Measurements from ENCODE around the gene COL2A1.
"Not testable (repeated sequence)": the region's sequence is repeated elsewhere in the genome, so short reads cannot be mapped to it uniquely, and the experiment has no call there.

COL2A1 gene

DNA sequence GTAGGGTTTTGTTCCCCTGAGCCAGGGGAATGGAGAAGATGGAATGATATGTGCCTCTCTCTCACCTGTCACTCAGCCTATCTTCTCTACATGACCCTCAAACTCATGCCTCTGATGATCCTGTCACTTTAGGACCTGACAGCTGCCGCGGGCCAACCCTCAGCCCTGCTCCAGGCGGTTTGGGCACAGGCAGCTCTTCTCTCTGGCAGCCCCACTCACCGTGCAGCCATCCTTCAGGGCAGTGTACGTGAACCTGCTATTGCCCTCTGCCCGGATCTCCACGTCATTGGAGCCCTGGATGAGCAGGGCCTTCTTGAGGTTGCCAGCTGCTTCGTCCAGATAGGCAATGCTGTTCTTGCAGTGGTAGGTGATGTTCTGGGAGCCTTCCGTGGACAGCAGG lies 30.4 kb downstream of the COL2A1 start:
- Histone ChIP-seq H3K27ac (ENCODE audit: low read depth, low read length) (no peak overlapping the region), H3K27me3 (ENCODE audit: insufficient read depth, low read length) (peaks cover 8% of the 10 kb centered on the region; the same call in 1 of the 2 replicates), H3K36me3 (ENCODE audit: insufficient read depth, low read length) (no peaks in the 10 kb centered on the region), H3K4me1 (ENCODE audit: control insufficient read depth, insufficient read depth, low read length, unreplicated experiment) (no peaks in the 10 kb centered on the region), H3K79me2 (ENCODE audit: control insufficient read depth, insufficient read depth, low read length, unreplicated experiment) (no peaks in the 10 kb centered on the region), H3K4me3 (ENCODE audit: low read depth, low read length) (no peak overlapping the region), H2AFZ (ENCODE audit: low read length, unreplicated experiment) (no peak overlapping the region)

DNA sequence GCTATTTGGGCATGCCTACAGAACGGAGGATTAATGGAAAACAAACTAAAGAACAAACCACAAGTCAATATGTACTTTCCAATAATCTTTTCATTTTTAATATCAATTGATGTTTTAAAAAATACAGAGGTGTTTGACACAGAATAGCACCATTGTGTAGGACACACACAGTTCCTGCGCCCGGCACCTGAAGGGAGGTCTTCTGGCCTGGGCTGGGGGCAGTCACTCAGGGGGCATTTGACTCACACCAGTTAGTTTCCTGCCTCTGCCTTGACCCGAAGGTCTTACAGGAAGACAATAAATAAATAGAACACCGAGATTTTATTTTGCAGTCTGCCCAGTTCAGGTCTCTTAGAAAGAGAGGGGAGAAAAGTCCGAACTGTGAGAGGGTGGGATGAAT lies 31.4 kb downstream of the COL2A1 start:
- no peaks in the 10 kb centered on the region for H3K36me3 ChIP-seq (ENCODE audit: insufficient read depth, low read length)
- H3K27ac ChIP-seq (ENCODE audit: low read depth, low read length), result no peak overlapping the region
- no peak overlapping the region for H3K4me3 ChIP-seq (ENCODE audit: low read depth, low read length)
- no peak overlapping the region for H2AFZ ChIP-seq (ENCODE audit: low read length, unreplicated experiment)
- no peaks in the 10 kb centered on the region for H3K4me1 ChIP-seq (ENCODE audit: control insufficient read depth, insufficient read depth, low read length, unreplicated experiment)
- no peaks in the 10 kb centered on the region for H3K27me3 ChIP-seq (ENCODE audit: insufficient read depth, low read length)
- no peaks in the 10 kb centered on the region for H3K79me2 ChIP-seq (ENCODE audit: control insufficient read depth, insufficient read depth, low read length, unreplicated experiment)

DNA sequence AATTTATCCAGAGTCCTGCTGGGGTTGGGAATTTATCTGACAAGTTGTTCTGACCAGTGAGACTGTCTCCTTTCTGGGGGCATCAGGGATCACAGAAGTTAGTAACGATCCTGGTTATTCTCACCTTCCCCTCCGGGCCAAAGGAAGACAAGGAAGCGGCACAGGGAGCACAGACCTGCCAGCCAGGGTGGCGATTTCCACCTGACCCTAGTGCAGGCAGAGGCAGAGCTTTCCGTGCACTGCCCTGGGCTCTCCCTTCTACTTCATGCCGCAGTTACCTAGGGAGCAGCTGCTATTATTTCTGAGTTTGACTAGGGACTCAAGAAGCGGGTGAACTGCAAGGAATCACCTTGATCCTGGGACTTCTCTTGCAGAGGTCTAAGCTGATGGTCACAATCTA lies 33.4 kb downstream of the COL2A1 start:
- no peaks in the 10 kb centered on the region for H3K79me2 ChIP-seq (ENCODE audit: control insufficient read depth, insufficient read depth, low read length, unreplicated experiment)
- H3K4me3 ChIP-seq (ENCODE audit: low read depth, low read length), result no peak overlapping the region
- H3K27me3 ChIP-seq (ENCODE audit: insufficient read depth, low read length), result no peaks in the 10 kb centered on the region
- H3K4me1 ChIP-seq (ENCODE audit: control insufficient read depth, insufficient read depth, low read length, unreplicated experiment), result no peaks in the 10 kb centered on the region
- H3K27ac ChIP-seq (ENCODE audit: low read depth, low read length), result no peak overlapping the region
- H2AFZ ChIP-seq (ENCODE audit: low read length, unreplicated experiment), result no peak overlapping the region
- no peaks in the 10 kb centered on the region for H3K36me3 ChIP-seq (ENCODE audit: insufficient read depth, low read length)

DNA sequence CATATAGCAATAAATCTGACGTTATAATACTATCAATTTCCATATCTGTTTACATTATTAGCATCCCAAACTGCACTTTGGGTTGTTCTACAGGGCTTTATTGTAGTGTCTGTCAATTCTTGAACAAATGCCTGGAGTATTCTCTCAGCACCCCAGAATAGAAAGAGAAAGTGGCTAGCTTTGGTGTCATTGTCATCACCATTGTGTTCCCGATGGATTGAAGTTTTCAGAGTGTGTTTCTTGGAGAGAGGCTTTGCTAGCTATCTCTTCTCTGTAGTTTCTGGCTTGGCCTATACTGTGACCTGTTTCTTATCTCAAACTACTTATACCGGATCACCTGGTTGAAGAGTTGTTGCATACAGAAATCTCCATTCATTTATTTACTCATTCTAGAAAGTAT lies 34.4 kb downstream of the COL2A1 start:
- H2AFZ ChIP-seq (ENCODE audit: low read length, unreplicated experiment), result no peak overlapping the region

DNA sequence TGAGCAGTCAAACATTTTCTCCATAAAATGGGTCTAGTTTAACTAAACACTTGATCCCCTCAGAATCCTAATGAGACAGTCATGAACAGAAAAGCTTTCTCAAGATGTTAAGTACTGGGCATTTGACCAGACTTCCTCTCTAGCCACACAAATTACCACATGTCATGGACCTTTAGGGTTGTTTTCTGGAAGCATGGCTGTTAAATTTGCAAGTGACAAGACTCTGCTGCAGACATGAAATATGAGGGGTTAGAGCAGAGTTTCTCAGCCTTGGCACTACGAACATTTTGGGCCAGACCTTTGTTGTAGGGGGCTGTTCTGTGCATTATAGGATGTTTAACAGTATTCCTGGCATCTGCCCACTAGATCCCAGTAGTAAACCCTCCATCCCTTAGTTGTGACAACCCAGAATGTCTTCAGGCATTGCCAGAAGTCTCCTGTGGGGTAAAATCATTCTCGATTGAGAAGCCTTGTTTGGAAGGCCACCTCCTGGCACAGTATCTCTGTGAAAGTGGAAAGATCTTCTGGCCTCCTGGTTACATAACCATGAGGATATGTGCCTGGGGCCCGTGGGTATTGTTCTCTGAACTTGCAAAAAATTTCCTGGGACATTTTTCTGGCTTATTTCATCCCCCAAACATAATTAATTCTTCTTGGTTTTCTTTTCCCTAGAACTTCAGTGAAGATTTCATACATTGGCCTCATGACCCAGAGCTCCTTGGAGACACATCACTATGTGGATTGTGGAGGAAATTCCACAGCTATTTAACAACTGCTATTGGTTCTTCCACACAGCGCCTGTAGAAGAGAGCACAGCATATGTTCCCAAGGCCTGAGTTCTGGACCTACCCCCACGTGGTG lies 36.6 kb downstream of the COL2A1 start:
- no peaks in the 10 kb centered on the region for H3K79me2 ChIP-seq (ENCODE audit: control insufficient read depth, insufficient read depth, low read length, unreplicated experiment)
- no peak overlapping the region for H3K4me3 ChIP-seq (ENCODE audit: low read depth, low read length)
- 0 out of 2 replicates have a peak, but pooled peaks cover under 1% of the 10 kb centered on the region for H3K27me3 ChIP-seq (ENCODE audit: insufficient read depth, low read length)
- no peaks in the 10 kb centered on the region for H3K4me1 ChIP-seq (ENCODE audit: control insufficient read depth, insufficient read depth, low read length, unreplicated experiment)
- H3K27ac ChIP-seq (ENCODE audit: low read depth, low read length), result no peak overlapping the region
- H2AFZ ChIP-seq (ENCODE audit: low read length, unreplicated experiment), result no peak overlapping the region
- H3K36me3 ChIP-seq (ENCODE audit: insufficient read depth, low read length), result no peaks in the 10 kb centered on the region

More for the DNA sequence above, 34.4 kb downstream of the COL2A1 start:
- H3K79me2 ChIP-seq (ENCODE audit: control insufficient read depth, insufficient read depth, low read length, unreplicated experiment), result no peaks in the 10 kb centered on the region
- H3K4me1 ChIP-seq (ENCODE audit: control insufficient read depth, insufficient read depth, low read length, unreplicated experiment), result no peaks in the 10 kb centered on the region
- H3K36me3 ChIP-seq (ENCODE audit: insufficient read depth, low read length), result no peaks in the 10 kb centered on the region
- no peak overlapping the region for H3K4me3 ChIP-seq (ENCODE audit: low read depth, low read length)
- no peaks in the 10 kb centered on the region for H3K27me3 ChIP-seq (ENCODE audit: insufficient read depth, low read length)
- H3K27ac ChIP-seq (ENCODE audit: low read depth, low read length), result no peak overlapping the region

DNA sequence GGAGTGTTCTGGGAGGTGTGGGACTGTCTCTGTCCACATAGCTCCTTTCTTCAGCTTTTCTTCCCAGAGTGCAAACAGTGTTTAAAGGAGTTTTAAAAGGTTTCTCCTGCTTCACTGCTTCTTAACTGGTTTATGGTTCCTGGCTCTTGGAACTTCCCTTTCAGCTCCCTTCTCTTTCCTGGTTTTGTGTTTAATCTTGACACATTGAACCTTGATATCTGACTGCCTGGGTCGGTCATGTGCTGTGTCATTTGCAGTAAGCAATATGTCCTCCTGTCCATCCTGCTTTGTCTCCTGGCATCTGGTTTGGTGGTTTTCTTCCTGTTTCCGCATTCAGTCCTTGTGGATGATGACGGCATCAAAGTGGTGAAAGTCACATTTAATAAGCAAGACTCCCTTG lies 38.7 kb downstream of the COL2A1 start:
- peaks cover 11% of the 10 kb centered on the region; the same call in 1 of the 2 replicates for H3K27me3 ChIP-seq (ENCODE audit: insufficient read depth, low read length)
- no peaks in the 10 kb centered on the region for H3K4me1 ChIP-seq (ENCODE audit: control insufficient read depth, insufficient read depth, low read length, unreplicated experiment)
- no peak overlapping the region for H3K27ac ChIP-seq (ENCODE audit: low read depth, low read length)

DNA sequence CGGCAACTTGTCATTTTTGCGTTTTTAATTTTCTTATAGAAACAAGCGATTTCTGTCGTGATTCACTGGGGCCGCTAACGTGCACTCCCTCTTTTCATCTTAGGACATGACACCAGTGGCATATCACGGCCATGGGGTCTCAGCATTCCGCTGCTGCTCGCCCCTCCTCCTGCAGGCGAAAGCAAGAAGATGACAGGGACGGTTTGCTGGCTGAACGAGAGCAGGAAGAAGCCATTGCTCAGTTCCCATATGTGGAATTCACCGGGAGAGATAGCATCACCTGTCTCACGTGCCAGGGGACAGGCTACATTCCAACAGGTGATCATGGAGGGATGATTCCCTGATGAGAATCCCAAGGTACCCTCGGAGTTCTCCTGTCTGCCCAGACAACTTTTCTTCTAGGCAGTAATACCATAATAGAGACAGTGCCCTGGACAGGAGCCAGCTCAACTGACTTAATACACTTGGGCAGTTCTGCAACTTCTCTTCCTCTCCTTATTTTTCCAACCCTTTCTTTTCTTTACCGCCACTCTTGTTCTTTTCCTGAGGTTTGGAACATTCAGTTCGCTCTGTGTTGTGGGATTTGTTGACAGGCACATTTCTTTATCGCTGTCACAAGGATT lies 40.1 kb downstream of the COL2A1 start:
- Histone ChIP-seq H3K4me3 (ENCODE audit: low read depth, low read length) (peak overlapping the region; percentile 99), H2AFZ (ENCODE audit: low read length, unreplicated experiment) (peak overlapping the region; percentile 100), H3K4me1 (ENCODE audit: control insufficient read depth, insufficient read depth, low read length, unreplicated experiment) (no peaks in the 10 kb centered on the region), H3K79me2 (ENCODE audit: control insufficient read depth, insufficient read depth, low read length, unreplicated experiment) (no peaks in the 10 kb centered on the region), H3K36me3 (ENCODE audit: insufficient read depth, low read length) (no peaks in the 10 kb centered on the region), H3K27ac (ENCODE audit: low read depth, low read length) (no peak overlapping the region), H3K27me3 (ENCODE audit: insufficient read depth, low read length) (peaks cover 24% of the 10 kb centered on the region; the same call in 1 of the 2 replicates)

More for the DNA sequence above, 38.7 kb downstream of the COL2A1 start:
- no peak overlapping the region for H2AFZ ChIP-seq (ENCODE audit: low read length, unreplicated experiment)
- no peaks in the 10 kb centered on the region for H3K36me3 ChIP-seq (ENCODE audit: insufficient read depth, low read length)
- no peak overlapping the region for H3K4me3 ChIP-seq (ENCODE audit: low read depth, low read length)
- no peaks in the 10 kb centered on the region for H3K79me2 ChIP-seq (ENCODE audit: control insufficient read depth, insufficient read depth, low read length, unreplicated experiment)

DNA sequence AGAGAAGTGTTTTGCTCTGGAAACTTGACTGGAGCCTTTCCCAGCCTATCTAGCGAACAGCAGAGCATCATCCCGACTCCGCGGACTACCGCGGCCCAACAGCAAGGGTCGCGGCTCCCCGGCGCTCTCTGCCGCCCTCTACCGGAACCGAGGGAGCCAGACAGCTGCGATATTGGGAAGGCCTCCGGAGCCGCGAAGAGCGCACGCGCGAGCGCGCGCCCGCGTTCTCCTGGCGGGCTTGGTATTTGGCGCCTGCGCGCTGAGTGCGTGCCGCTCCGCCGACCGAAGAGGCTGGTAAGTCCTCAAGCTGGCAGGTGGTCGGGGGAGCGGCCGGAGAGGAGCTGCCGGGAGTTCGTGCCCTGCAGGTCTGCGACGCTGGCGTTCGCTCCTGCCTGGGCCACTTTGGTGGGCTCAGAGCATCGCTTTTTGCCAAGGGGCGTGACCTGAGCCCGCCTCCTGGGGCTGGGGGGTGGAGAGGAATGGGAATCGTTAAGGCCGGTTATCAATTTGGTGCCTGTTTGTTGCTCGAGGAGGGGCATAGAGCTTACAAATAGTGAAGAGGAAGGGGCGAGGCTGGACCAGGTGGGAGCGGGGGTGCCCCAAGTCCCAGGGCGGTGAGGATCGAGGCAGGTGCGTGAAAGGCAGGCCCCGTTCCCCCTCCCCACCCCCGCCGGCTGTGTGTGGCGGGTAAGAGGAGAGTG lies 40.8 kb downstream of the COL2A1 start, which contains the start of gene TMEM106C:
Gene TMEM106C, plus strand, starts transcription at position 257 of the 701 bp plus-strand sequence. CDS start 641 bp downstream, outside the sequence.
- no peaks in the 10 kb centered on the region for H3K36me3 ChIP-seq (ENCODE audit: insufficient read depth, low read length)
- no peak within 1 kb of the TSS for H3K27ac ChIP-seq (ENCODE audit: low read depth, low read length)
- no peaks in the 10 kb centered on the region for H3K4me1 ChIP-seq (ENCODE audit: control insufficient read depth, insufficient read depth, low read length, unreplicated experiment)
- peak within 1 kb of the TSS; percentile 99 for H3K4me3 ChIP-seq (ENCODE audit: low read depth, low read length)
- H3K79me2 ChIP-seq (ENCODE audit: control insufficient read depth, insufficient read depth, low read length, unreplicated experiment), result no peaks in the 10 kb centered on the region
- peaks cover 28% of the 10 kb centered on the region; the same call in 1 of the 2 replicates for H3K27me3 ChIP-seq (ENCODE audit: insufficient read depth, low read length)
- peak within 1 kb of the TSS; percentile 100 for H2AFZ ChIP-seq (ENCODE audit: low read length, unreplicated experiment)

DNA sequence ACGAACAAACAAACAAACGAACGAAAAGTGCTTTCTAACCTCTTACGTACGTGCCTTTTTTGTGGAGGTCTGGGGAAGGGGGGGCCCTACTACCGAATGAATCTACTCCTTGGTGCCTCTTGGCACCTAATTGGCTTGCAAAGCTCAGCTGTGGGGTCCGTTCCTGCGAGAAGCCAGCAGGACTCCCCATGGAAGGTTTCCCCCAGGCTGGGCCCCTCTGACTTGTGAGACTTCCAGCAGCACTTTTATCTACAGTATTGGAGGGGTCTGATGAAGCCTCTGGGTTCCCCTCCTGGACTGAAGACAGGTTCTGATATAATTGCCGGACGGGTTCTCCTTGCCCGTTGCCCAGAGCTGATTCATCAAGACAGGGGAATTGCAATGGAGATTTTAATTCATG lies 42.1 kb downstream of the COL2A1 start:
- H3K4me1 ChIP-seq (ENCODE audit: control insufficient read depth, insufficient read depth, low read length, unreplicated experiment), result no peaks in the 10 kb centered on the region
- H3K79me2 ChIP-seq (ENCODE audit: control insufficient read depth, insufficient read depth, low read length, unreplicated experiment), result no peaks in the 10 kb centered on the region
- H3K36me3 ChIP-seq (ENCODE audit: insufficient read depth, low read length), result no peaks in the 10 kb centered on the region
- no peak overlapping the region for H2AFZ ChIP-seq (ENCODE audit: low read length, unreplicated experiment)
- no peak overlapping the region for H3K4me3 ChIP-seq (ENCODE audit: low read depth, low read length)
- peaks cover 34% of the 10 kb centered on the region; the same call in 1 of the 2 replicates for H3K27me3 ChIP-seq (ENCODE audit: insufficient read depth, low read length)
- no peak overlapping the region for H3K27ac ChIP-seq (ENCODE audit: low read depth, low read length)

DNA sequence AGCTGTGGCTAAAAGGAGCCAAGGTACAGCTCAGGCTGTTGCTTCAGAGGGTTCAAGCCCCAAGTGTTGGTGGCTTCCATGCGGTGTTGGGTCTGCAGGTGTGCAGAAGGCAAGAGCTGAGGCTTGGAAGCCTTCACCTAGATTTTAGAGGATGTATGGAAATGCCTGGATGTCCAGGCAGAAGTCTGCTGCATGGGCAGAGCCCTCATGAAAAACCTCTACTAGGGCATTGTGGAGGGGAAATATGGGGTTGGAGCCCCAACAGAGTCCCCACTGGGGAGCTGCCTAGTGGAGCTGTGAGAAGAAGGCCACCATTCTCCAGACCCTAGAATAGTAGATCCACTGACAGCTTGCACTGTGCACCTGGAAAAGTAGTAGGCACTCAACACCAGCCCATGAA lies 46.6 kb downstream of the COL2A1 start:
- H3K79me2 ChIP-seq (ENCODE audit: control insufficient read depth, insufficient read depth, low read length, unreplicated experiment); H3K4me3 ChIP-seq (ENCODE audit: low read depth, low read length); H3K27ac ChIP-seq (ENCODE audit: low read depth, low read length); H2AFZ ChIP-seq (ENCODE audit: low read length, unreplicated experiment); H3K4me1 ChIP-seq (ENCODE audit: control insufficient read depth, insufficient read depth, low read length, unreplicated experiment); H3K36me3 ChIP-seq (ENCODE audit: insufficient read depth, low read length): not testable (repeated sequence)
- H3K27me3 ChIP-seq (ENCODE audit: insufficient read depth, low read length), result peaks cover 49% of the 10 kb centered on the region

Data from ACC112 (cell line).